Trophoblast cell (in vitro differentiated cells and primary cell): ENCODE measurements around the gene TPRG1.
A peak's percentile ranks its signal among the peaks of the same experiment; 100 is the strongest.

Experiments
- DNase-seq, 2 donors: peaks; one replicate each; pipeline ENCODE4 v3.0.0-alpha.2; 2016
- H2AFZ ChIP-seq: 2 replicates; pipeline ENCODE4 v1.6.1; 2013; ENCODE audit warnings: low read length, moderate library complexity, mild to moderate bottlenecking; ENCODE audit not compliant: insufficient read depth, poor library complexity
- H2AK5ac ChIP-seq: 2 replicates; pipeline ENCODE4 v1.6.1; 2013; ENCODE audit warnings: mild to moderate bottlenecking, low read length
- H2BK120ac ChIP-seq: 2 replicates; pipeline ENCODE4 v1.6.1; 2013; ENCODE audit warnings: low read length, mild to moderate bottlenecking, moderate library complexity; ENCODE audit not compliant: insufficient read depth, poor library complexity
- H2BK12ac ChIP-seq: 2 replicates; pipeline ENCODE4 v1.6.1; 2013; ENCODE audit warnings: mild to moderate bottlenecking, low read length, moderate library complexity
- H2BK5ac ChIP-seq: 2 replicates; pipeline ENCODE4 v1.6.1; 2013; ENCODE audit warnings: low read length, low read depth, moderate library complexity, mild to moderate bottlenecking; ENCODE audit not compliant: poor library complexity
- H3K14ac ChIP-seq: 2 replicates; pipeline ENCODE4 v1.6.1; 2013; ENCODE audit warnings: mild to moderate bottlenecking, low read length
- H3K18ac ChIP-seq: 2 replicates; pipeline ENCODE4 v1.6.1; 2013; ENCODE audit warnings: mild to moderate bottlenecking, low read length
- H3K23ac ChIP-seq: 2 replicates; pipeline ENCODE4 v1.6.1; 2013; ENCODE audit warnings: low read length
- H3K27ac ChIP-seq: 2 replicates; pipeline ENCODE4 v1.5.1; 2013; ENCODE audit warnings: low read depth, mild to moderate bottlenecking, inconsistent platforms, low read length, moderate library complexity
- H3K27me3 ChIP-seq: 2 replicates; pipeline ENCODE4 v1.6.1; 2013; ENCODE audit warnings: inconsistent platforms, mild to moderate bottlenecking, low read length, moderate library complexity; ENCODE audit not compliant: insufficient read depth
- H3K36me3 ChIP-seq, 2 experiments: 1 replicate in 1 of 2; 2 replicates in 1 of 2; pipeline ENCODE4 v1.6.1; 2013; ENCODE audit warnings: low read length in 2 of 2, mild to moderate bottlenecking in 2 of 2, moderate library complexity in 1 of 2; ENCODE audit not compliant: insufficient read depth in 2 of 2, control insufficient read depth in 1 of 2
- H3K4ac ChIP-seq: 2 replicates; pipeline ENCODE4 v1.6.1; 2013; ENCODE audit warnings: low read depth, mild to moderate bottlenecking, low read length, moderate library complexity
- H3K4me1 ChIP-seq, 2 experiments: 1 replicate in 1 of 2; 2 replicates in 1 of 2; pipeline ENCODE4 v1.6.1; 2013; ENCODE audit warnings: low read length in 2 of 2, mild to moderate bottlenecking in 2 of 2, moderate library complexity in 1 of 2; ENCODE audit not compliant: insufficient read depth in 2 of 2, control insufficient read depth in 1 of 2
- H3K4me2 ChIP-seq: 2 replicates; pipeline ENCODE4 v1.6.1; 2013; ENCODE audit warnings: inconsistent platforms, mild to moderate bottlenecking, low read length, moderate library complexity
- H3K4me3 ChIP-seq: 2 replicates; pipeline ENCODE4 v1.5.1; 2013; ENCODE audit warnings: mild to moderate bottlenecking, low read depth, low read length, inconsistent platforms
- H3K79me1 ChIP-seq: one replicate; pipeline ENCODE4 v1.6.1; 2013; ENCODE audit warnings: low read length
- H3K79me2 ChIP-seq: 2 replicates; pipeline ENCODE4 v1.6.1; 2013; ENCODE audit warnings: low read length, mild to moderate bottlenecking; ENCODE audit not compliant: control insufficient read depth, insufficient read depth, poor library complexity
- H3K9ac ChIP-seq: 2 replicates; pipeline ENCODE4 v1.6.1; 2013; ENCODE audit warnings: mild to moderate bottlenecking, low read length
- H3K9me3 ChIP-seq: 2 replicates; pipeline ENCODE4 v1.6.1; 2013; ENCODE audit warnings: low read depth, mild to moderate bottlenecking, control low read depth, inconsistent platforms, low read length; ENCODE audit not compliant: insufficient read depth
- H4K12ac ChIP-seq: 2 replicates; pipeline ENCODE4 v1.6.1; 2013; ENCODE audit warnings: low read depth, mild to moderate bottlenecking, low read length, moderate library complexity
- H4K8ac ChIP-seq: 2 replicates; pipeline ENCODE4 v1.6.1; 2013; ENCODE audit warnings: low read depth, mild to moderate bottlenecking, low read length, moderate library complexity
- H4K91ac ChIP-seq: one replicate; pipeline ENCODE4 v1.6.1; 2013; ENCODE audit warnings: low read depth, mild to moderate bottlenecking, low read length, moderate library complexity
- WGBS: extraction: QIAGEN DNeasy Blood & Tissue Kit; methylation state at CpG from one replicate; pipeline ENCODE4 v1.1.7; 2013; ENCODE audit warnings: missing lambda C conversion rate; ENCODE audit not compliant: insufficient read length, insufficient coverage; ENCODE audit errors: extremely low coverage; 5-methylcytosine and 5-hydroxymethylcytosine counted together

TPRG1 gene

DNA sequence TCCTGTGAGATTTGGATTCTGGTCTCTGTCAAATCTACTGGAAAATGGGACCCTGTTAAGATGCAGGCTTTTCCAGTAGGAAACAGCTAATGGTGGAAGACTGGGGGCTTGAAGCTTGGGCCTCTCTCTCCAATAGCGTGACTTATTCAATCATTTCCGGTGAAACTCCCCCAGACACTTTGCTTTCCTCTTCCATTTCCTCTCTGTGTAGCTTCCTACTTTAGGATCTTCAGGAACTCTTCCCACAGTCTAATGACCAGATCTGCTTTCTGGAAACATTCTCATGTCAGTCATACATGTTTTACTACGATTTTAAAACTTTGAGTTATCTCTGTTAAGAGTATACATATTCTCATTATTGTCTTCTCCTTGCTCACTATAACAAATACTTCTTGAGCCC, 28.0 kb upstream of the TPRG1 start:
- H3K79me1 ChIP-seq, result no peaks in the 10 kb centered on the region
- no peak for DNase-seq

DNA sequence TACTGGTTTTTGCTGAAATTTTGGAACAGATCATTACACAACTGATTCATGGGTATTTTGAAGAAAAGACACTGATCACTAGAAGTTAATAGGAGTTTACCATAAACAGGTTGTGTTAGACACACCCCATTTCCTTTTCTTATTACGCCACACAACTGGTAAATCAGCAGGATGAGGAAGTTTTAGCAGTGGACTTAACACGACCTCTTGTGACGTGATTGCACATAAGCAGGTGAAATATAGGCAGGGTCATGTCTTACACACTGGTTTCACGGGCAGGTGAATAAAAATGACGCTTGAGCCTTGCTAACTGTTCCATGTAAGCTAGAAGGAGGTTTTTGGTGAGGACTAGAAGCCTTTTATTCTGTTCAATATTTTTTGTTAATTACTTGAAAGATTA, 27.1 kb upstream of the TPRG1 start:
- Histone ChIP-seq H2AK5ac (no peak overlapping the region), H4K91ac (no peak overlapping the region), H3K36me3 (no peaks in the 10 kb centered on the region), H3K4me2 (no peak overlapping the region), H3K79me1 (no peaks in the 10 kb centered on the region), H2BK5ac (no peak overlapping the region), H3K4me1 (peaks cover 3 to 4% of the 10 kb centered on the region in 2 experiments), H3K27ac (no peak overlapping the region), H4K8ac (no peak overlapping the region), H3K79me2 (no peaks in the 10 kb centered on the region), H3K9me3 (no peaks in the 10 kb centered on the region), H3K4me3 (no peak overlapping the region), H4K12ac (no peak overlapping the region), H2BK12ac (no peak overlapping the region), H3K9ac (no peak overlapping the region), H3K18ac (no peak overlapping the region), H3K4ac (no peak overlapping the region), H3K23ac (no peak overlapping the region), H2BK120ac (no peak overlapping the region), H3K27me3 (no peaks in the 10 kb centered on the region), H3K14ac (no peak overlapping the region), H2AFZ (no peak overlapping the region)
- peak in 1 of 2 donors; percentile 32 for DNase-seq
- WGBS, result no CpG with 5 or more reads among the region's 5 CpGs

More for the DNA sequence above, 28.0 kb upstream of the TPRG1 start:
- Histone ChIP-seq H3K27me3 (no peaks in the 10 kb centered on the region), H3K18ac (no peak overlapping the region), H3K4me2 (no peak overlapping the region), H3K14ac (no peak overlapping the region), H3K4me3 (no peak overlapping the region), H2BK5ac (no peak overlapping the region), H2AFZ (no peak overlapping the region), H3K27ac (no peak overlapping the region), H2BK12ac (no peak overlapping the region), H4K91ac (no peak overlapping the region), H3K4ac (no peak overlapping the region), H3K23ac (no peak overlapping the region), H3K79me2 (no peaks in the 10 kb centered on the region), H3K36me3 (no peaks in the 10 kb centered on the region), H2AK5ac (no peak overlapping the region), H3K4me1 (peaks cover 3 to 4% of the 10 kb centered on the region in 2 experiments), H3K9ac (no peak overlapping the region), H2BK120ac (no peak overlapping the region), H3K9me3 (no peaks in the 10 kb centered on the region), H4K8ac (peak overlapping the region; percentile 48), H4K12ac (no peak overlapping the region)
- WGBS, result no CpG with 5 or more reads among the region's 3 CpGs

DNA sequence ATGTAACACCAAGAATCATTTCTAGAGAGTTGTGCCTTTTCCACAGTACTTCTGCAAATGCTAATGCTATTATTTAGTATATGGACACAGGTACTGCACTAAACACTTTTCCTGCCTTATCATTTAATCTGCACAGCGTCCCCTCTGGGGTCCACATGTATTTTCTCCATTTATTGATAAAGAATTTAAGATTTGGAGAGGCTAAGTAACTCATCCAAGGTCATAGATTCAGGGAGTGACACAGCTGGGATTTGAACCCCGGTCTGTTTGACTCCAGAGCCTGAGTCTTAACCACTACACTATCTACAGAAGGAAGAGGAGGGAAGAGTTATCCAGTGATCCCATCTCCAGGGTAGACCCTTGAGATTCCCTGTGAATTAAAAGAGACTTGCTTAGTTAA, 24.9 kb upstream of the TPRG1 start:
- no peak overlapping the region for H2BK120ac ChIP-seq
- no peak overlapping the region for H3K27ac ChIP-seq
- H3K9ac ChIP-seq, result no peak overlapping the region
- no peak overlapping the region for H4K91ac ChIP-seq
- no peak overlapping the region for H4K12ac ChIP-seq
- no peak overlapping the region for H3K4me2 ChIP-seq
- no peak overlapping the region for H3K18ac ChIP-seq
- H2BK5ac ChIP-seq, result no peak overlapping the region
- no peak overlapping the region for H3K4me3 ChIP-seq
- H3K23ac ChIP-seq, result no peak overlapping the region
- no peak overlapping the region for H2AFZ ChIP-seq
- H3K9me3 ChIP-seq, result no peaks in the 10 kb centered on the region
- H3K36me3 ChIP-seq, result no peaks in the 10 kb centered on the region
- H2AK5ac ChIP-seq, result no peak overlapping the region
- H3K79me2 ChIP-seq, result no peaks in the 10 kb centered on the region
- no peak overlapping the region for H3K14ac ChIP-seq
- H3K79me1 ChIP-seq, result no peaks in the 10 kb centered on the region
- H4K8ac ChIP-seq, result no peak overlapping the region
- WGBS, result no CpG with 5 or more reads among the region's 2 CpGs
- DNase-seq, result no peak
- peaks cover 3 to 4% of the 10 kb centered on the region in 2 experiments for H3K4me1 ChIP-seq
- no peak overlapping the region for H3K4ac ChIP-seq
- H3K27me3 ChIP-seq, result no peaks in the 10 kb centered on the region
- H2BK12ac ChIP-seq, result no peak overlapping the region

DNA sequence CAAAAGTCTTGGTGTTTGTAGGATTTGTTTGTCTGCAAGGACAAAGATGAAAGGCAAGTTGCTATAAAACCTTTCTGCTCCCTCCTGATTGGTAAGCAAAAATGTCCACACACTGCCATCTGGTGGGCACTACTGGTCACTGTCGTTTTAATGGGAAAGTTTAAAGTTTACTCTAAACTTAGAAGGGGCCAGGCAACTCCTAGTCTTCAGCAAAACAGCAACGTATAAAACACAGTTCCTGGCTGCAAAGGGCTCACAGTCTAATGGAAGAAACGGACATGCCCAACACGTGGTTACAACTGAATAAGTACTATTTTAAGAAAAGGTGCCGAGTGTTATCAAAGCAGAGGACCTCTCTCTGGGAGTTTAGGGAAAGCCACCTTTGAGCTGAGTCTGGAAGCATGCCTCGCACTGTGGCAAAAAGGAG, 23.7 kb upstream of the TPRG1 start:
- Histone ChIP-seq H3K27ac (no peak overlapping the region), H2AK5ac (no peak overlapping the region)

More for the DNA sequence above, 23.7 kb upstream of the TPRG1 start:
- Histone ChIP-seq H4K8ac (no peak overlapping the region), H2AFZ (no peak overlapping the region), H3K4ac (no peak overlapping the region), H3K9me3 (no peaks in the 10 kb centered on the region), H3K4me1 (peaks cover 2 to 3% of the 10 kb centered on the region in 2 experiments), H3K4me2 (no peak overlapping the region), H3K36me3 (no peaks in the 10 kb centered on the region), H3K27me3 (no peaks in the 10 kb centered on the region), H3K4me3 (no peak overlapping the region), H2BK12ac (no peak overlapping the region), H3K23ac (no peak overlapping the region), H3K79me2 (no peaks in the 10 kb centered on the region), H3K79me1 (no peaks in the 10 kb centered on the region), H4K91ac (no peak overlapping the region), H3K18ac (no peak overlapping the region), H3K14ac (no peak overlapping the region), H2BK120ac (no peak overlapping the region), H4K12ac (no peak overlapping the region), H3K9ac (no peak overlapping the region), H2BK5ac (no peak overlapping the region)
- peak; percentile 55 to 81 for DNase-seq
- WGBS, result no CpG with 5 or more reads among the region's 6 CpGs
